Neuronal stem cell (in vitro differentiated cells): Measurements from ENCODE around the gene PPP2R5E.

Source experiments
- DNase-seq: peaks from one replicate; pipeline ENCODE4 v3.0.0-alpha.2; 2013; ENCODE audit warnings: low spot score
- H2AFZ ChIP-seq: one replicate; pipeline ENCODE4 v1.6.1; 2013; ENCODE audit warnings: mild to moderate bottlenecking, low read length, inconsistent platforms
- H2AK5ac ChIP-seq: 2 replicates; pipeline ENCODE4 v1.6.1; 2013; ENCODE audit warnings: low read depth, mild to moderate bottlenecking, inconsistent platforms, low read length, moderate library complexity, mixed read lengths
- H2BK120ac ChIP-seq: 2 replicates; pipeline ENCODE4 v1.6.1; 2013; ENCODE audit warnings: low read depth, mild to moderate bottlenecking, inconsistent platforms, low read length, moderate library complexity, mixed read lengths
- H2BK12ac ChIP-seq: one replicate; pipeline ENCODE4 v1.6.1; 2013; ENCODE audit warnings: low read length, inconsistent platforms
- H2BK15ac ChIP-seq: 2 replicates; pipeline ENCODE4 v1.6.1; 2013; ENCODE audit warnings: mild to moderate bottlenecking, low read length, inconsistent platforms, mixed read lengths
- H2BK5ac ChIP-seq: one replicate; pipeline ENCODE4 v1.6.1; 2013; ENCODE audit warnings: inconsistent platforms, mild to moderate bottlenecking, low read length, moderate library complexity
- H3K14ac ChIP-seq: one replicate; pipeline ENCODE4 v1.6.1; 2013; ENCODE audit warnings: low read length, inconsistent platforms
- H3K18ac ChIP-seq: 2 replicates; pipeline ENCODE4 v1.6.1; 2013; ENCODE audit warnings: low read length, inconsistent platforms
- H3K23ac ChIP-seq: 2 replicates; pipeline ENCODE4 v1.6.1; 2013; ENCODE audit warnings: low read depth, mild to moderate bottlenecking, mixed read lengths, low read length, inconsistent platforms; ENCODE audit not compliant: poor library complexity
- H3K27ac ChIP-seq: replicated peaks from 3 replicates; pipeline ENCODE4 v1.5.1; 2013; ENCODE audit warnings: low read length, inconsistent platforms
- H3K27me3 ChIP-seq, 3 experiments: 2 replicates each; pipeline ENCODE4 v1.6.1; 2013; ENCODE audit warnings: low read length in 3 of 3, mild to moderate bottlenecking in 2 of 3, inconsistent platforms in 1 of 3, low read depth in 1 of 3, mixed read lengths in 1 of 3, moderate library complexity in 1 of 3; ENCODE audit not compliant: control insufficient read depth in 3 of 3, insufficient read depth in 3 of 3
- H3K36me3 ChIP-seq, 2 donors: replicated peaks in 1 of 2; 2 replicates each; pipeline ENCODE4 v1.6.1; 2013; ENCODE audit warnings: low read length in 2 of 2; ENCODE audit not compliant: control insufficient read depth in 2 of 2, insufficient read depth in 2 of 2
- H3K4ac ChIP-seq: 2 replicates; pipeline ENCODE4 v1.6.1; 2013; ENCODE audit warnings: inconsistent platforms, mild to moderate bottlenecking, low read length, moderate library complexity
- H3K4me1 ChIP-seq, 2 donors: 1 replicate in 1 of 2; 2 replicates in 1 of 2; pipeline ENCODE4 v1.6.1; 2013; ENCODE audit warnings: low read length in 2 of 2, low read depth in 1 of 2; ENCODE audit not compliant: control insufficient read depth in 2 of 2, insufficient read depth in 1 of 2
- H3K4me2 ChIP-seq: one replicate; pipeline ENCODE4 v1.6.1; 2013; ENCODE audit warnings: mild to moderate bottlenecking, low read length, inconsistent platforms; ENCODE audit not compliant: insufficient read depth, poor library complexity, severe bottlenecking
- H3K4me3 ChIP-seq, 2 donors: 2 replicates each; pipeline ENCODE4 v1.5.1; 2013; ENCODE audit warnings: low read length in 2 of 2, mild to moderate bottlenecking in 2 of 2, inconsistent platforms in 1 of 2, moderate library complexity in 1 of 2
- H3K79me1 ChIP-seq: one replicate; pipeline ENCODE4 v1.6.1; 2013; ENCODE audit warnings: low read depth, mild to moderate bottlenecking, inconsistent platforms, low read length, moderate library complexity
- H3K9ac ChIP-seq: one replicate; pipeline ENCODE4 v1.6.1; 2013; ENCODE audit warnings: mild to moderate bottlenecking, low read depth, low read length, inconsistent platforms; ENCODE audit not compliant: poor library complexity
- H3K9me3 ChIP-seq, 2 donors: replicated peaks in 1 of 2; 2 replicates each; pipeline versions ENCODE3 to v1.6.1; 2013; ENCODE audit warnings: low read length in 2 of 2, mild to moderate bottlenecking in 2 of 2, inconsistent platforms in 1 of 2, low read depth in 1 of 2, mixed read lengths in 1 of 2, moderate library complexity in 1 of 2; ENCODE audit not compliant: control insufficient read depth in 2 of 2, insufficient read depth in 1 of 2
- H4K8ac ChIP-seq: one replicate; pipeline ENCODE4 v1.6.1; 2013; ENCODE audit warnings: low read depth, mild to moderate bottlenecking, inconsistent platforms, low read length, moderate library complexity
- H4K91ac ChIP-seq: one replicate; pipeline ENCODE4 v1.6.1; 2013; ENCODE audit warnings: low read length, low read depth, mild to moderate bottlenecking, inconsistent platforms; ENCODE audit not compliant: poor library complexity
- WGBS, 2 donors: extraction: QIAGEN DNeasy Blood & Tissue Kit; methylation state at CpG; one replicate each; pipeline ENCODE4 v1.1.7; 2013; ENCODE audit warnings: missing lambda C conversion rate in 2 of 2, mixed read lengths in 1 of 2; ENCODE audit not compliant: insufficient read length in 2 of 2, insufficient replicate concordance in 1 of 2; ENCODE audit errors: extremely low coverage in 2 of 2; 5-methylcytosine and 5-hydroxymethylcytosine counted together

The PPP2R5E gene

DNA sequence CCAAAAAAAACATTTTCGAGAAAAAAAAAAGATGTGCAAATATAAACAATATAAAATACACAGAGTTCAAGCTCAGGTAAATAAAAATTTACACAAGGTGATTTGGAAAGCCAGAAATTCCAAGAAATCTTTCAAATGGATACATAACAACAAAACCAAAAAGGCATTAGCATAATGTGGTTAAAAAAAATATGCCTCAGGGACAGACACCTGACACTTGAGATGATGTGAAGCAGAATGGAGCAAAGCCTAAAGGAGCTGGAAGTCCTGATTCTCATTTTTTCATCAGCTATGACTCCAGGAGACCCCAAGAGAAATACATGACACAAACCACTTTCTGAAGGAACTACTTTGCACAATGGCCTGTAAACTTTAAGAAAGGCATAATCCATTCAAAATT lies 98.6 kb downstream of the PPP2R5E start:
- Histone ChIP-seq H4K8ac (no peak overlapping the region), H3K79me1 (no peaks in the 10 kb centered on the region), H3K14ac (no peak overlapping the region), H3K9me3 (peaks cover 0 to 4% of the 10 kb centered on the region in 2 donors), H2AK5ac (no peak overlapping the region), H3K18ac (no peak overlapping the region), H3K23ac (no peak overlapping the region), H2AFZ (no peak overlapping the region), H4K91ac (no peak overlapping the region), H2BK12ac (no peak overlapping the region), H3K27ac (no peak overlapping the region), H3K9ac (no peak overlapping the region), H3K4me2 (no peak overlapping the region), H2BK5ac (no peak overlapping the region), H2BK120ac (no peak overlapping the region), H3K4ac (no peak overlapping the region), H3K27me3 (no peaks in the 10 kb centered on the region), H3K4me1 (peaks cover 0 to 2% of the 10 kb centered on the region in 2 donors), H3K36me3 (peaks cover 1 to 26% of the 10 kb centered on the region in 2 donors), H2BK15ac (no peak overlapping the region), H3K4me3 (no peak overlapping the region)
- no CpG with 5 or more reads among the region's 1 CpG for WGBS, 2 donors
- DNase-seq: no peak

DNA sequence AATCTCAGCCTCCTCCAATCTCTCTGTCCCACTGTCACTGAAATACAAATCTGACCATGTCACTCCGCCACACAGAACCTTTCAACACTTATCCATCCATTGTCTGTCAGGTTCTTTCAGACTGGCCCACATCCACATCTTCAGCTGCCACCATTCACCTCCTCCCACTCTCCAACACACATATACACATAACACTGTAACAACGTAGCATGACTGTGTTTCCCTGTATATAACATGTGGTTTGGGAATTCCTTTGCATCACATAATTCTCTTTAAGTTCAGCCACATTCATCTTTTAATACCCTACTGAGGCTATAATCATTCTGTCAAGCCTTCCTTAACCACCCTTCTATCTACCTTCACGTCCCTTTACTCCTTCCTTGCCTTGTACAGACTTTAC lies 99.2 kb downstream of the PPP2R5E start:
- WGBS, 2 donors: 100% methylated on average over 1 of the region's 3 CpGs
- H3K4me3 ChIP-seq: no peak overlapping the region
- H3K14ac ChIP-seq: no peak overlapping the region
- H2BK12ac ChIP-seq: no peak overlapping the region
- no peak overlapping the region for H3K9ac ChIP-seq
- H3K27me3 ChIP-seq: no peaks in the 10 kb centered on the region
- H3K18ac ChIP-seq: no peak overlapping the region
- no peak overlapping the region for H4K91ac ChIP-seq
- H2BK15ac ChIP-seq: no peak overlapping the region
- H3K9me3 ChIP-seq: peaks cover 0 to 4% of the 10 kb centered on the region in 2 donors
- no peaks in the 10 kb centered on the region for H3K79me1 ChIP-seq
- no peak overlapping the region for H3K4me2 ChIP-seq
- H4K8ac ChIP-seq: no peak overlapping the region
- H3K4me1 ChIP-seq: peaks cover 0 to 2% of the 10 kb centered on the region in 2 donors
- no peak overlapping the region for H3K4ac ChIP-seq
- H2AK5ac ChIP-seq: no peak overlapping the region
- H2BK5ac ChIP-seq: no peak overlapping the region
- H2AFZ ChIP-seq: no peak overlapping the region
- no peak overlapping the region for H3K23ac ChIP-seq
- H3K36me3 ChIP-seq: peaks cover 1 to 25% of the 10 kb centered on the region in 2 donors
- H2BK120ac ChIP-seq: no peak overlapping the region
- H3K27ac ChIP-seq: no peak overlapping the region
- no peak for DNase-seq

DNA sequence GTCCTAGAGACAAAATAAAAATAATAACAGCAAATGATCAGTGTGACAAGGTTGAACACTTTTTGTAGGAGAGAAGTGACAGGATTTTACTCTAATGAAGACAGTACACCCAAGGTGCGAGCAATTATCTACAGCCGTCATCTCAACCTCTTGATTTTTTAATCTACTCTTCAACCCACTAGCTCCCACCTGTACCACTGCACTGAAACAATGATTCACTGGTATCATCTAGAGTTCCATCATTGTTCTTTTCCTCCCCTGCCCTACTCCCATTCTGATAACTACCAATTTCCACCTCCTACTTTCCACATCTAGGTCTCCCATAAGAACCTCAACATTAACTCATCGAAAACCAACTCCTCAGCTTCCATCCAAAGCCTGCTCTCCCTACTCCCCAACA lies 99.8 kb downstream of the PPP2R5E start:
- H2AK5ac ChIP-seq: no peak overlapping the region
- no peak overlapping the region for H3K4me3 ChIP-seq
- no peak overlapping the region for H4K8ac ChIP-seq
- no peaks in the 10 kb centered on the region for H3K27me3 ChIP-seq
- peaks cover 0 to 2% of the 10 kb centered on the region in 2 donors for H3K4me1 ChIP-seq
- H3K4ac ChIP-seq: no peak overlapping the region
- no peak overlapping the region for H2AFZ ChIP-seq
- no peak overlapping the region for H3K27ac ChIP-seq
- peaks cover 1 to 25% of the 10 kb centered on the region in 2 donors for H3K36me3 ChIP-seq
- H2BK15ac ChIP-seq: no peak overlapping the region
- no peak overlapping the region for H3K14ac ChIP-seq
- DNase-seq: no peak
- H3K9me3 ChIP-seq: peaks cover 0 to 4% of the 10 kb centered on the region in 2 donors
- no peak overlapping the region for H3K9ac ChIP-seq
- H3K4me2 ChIP-seq: no peak overlapping the region
- H3K23ac ChIP-seq: no peak overlapping the region
- no peak overlapping the region for H2BK120ac ChIP-seq
- H3K79me1 ChIP-seq: no peaks in the 10 kb centered on the region
- H2BK12ac ChIP-seq: no peak overlapping the region
- no peak overlapping the region for H4K91ac ChIP-seq
- no peak overlapping the region for H3K18ac ChIP-seq
- WGBS, 2 donors: 100% methylated on average over 1 of the region's 3 CpGs; no CpG with 5 or more reads in 1 of the 2 donors
- H2BK5ac ChIP-seq: no peak overlapping the region

DNA sequence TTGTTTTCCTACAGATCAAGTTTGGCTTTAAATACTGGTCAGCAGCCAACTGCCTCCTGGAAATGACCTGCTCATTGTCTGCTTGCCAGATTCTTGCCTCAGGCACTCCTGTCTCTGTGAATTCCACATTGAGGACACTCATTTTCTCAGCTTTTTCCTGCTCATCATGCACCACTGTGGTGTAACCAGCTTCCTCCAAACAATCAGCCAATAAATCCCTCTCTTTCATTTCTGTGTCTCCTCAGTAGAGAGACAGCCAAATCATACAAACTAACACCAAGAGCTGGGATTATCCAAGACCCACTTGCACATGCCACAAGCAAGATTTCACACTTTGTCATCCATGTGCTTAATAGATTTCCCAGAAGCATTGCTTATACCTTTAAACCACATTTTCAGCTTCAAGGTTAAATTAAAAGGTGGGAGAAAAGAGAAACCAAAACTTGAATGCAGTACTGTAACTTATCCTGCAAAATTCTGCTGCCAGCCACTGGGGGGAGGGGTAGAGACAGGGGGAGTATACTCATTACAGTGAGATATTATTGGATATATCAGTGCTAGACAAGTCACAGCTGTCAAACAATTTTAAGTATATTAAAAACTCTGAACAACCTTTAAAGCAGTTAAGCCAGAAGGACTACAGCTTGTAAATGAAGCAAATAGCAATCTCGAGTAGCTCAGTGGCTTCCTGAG lies 105.0 kb downstream of the PPP2R5E start:
- H2BK120ac ChIP-seq: no peak overlapping the region
- DNase-seq: no peak
- no peak overlapping the region for H3K9ac ChIP-seq
- peaks cover 0 to 7% of the 10 kb centered on the region in 2 donors for H3K4me1 ChIP-seq
- H3K27me3 ChIP-seq: no peaks in the 10 kb centered on the region
- H3K36me3 ChIP-seq: peaks cover 0 to 8% of the 10 kb centered on the region in 2 donors
- no peak overlapping the region for H2AFZ ChIP-seq
- H4K91ac ChIP-seq: no peak overlapping the region
- no peaks in the 10 kb centered on the region for H3K79me1 ChIP-seq
- no peak overlapping the region for H2BK15ac ChIP-seq
- H2BK12ac ChIP-seq: no peak overlapping the region
- H3K27ac ChIP-seq: no peak overlapping the region
- H3K18ac ChIP-seq: no peak overlapping the region
- H3K23ac ChIP-seq: no peak overlapping the region
- H3K4me2 ChIP-seq: no peak overlapping the region
- no peak overlapping the region for H3K4ac ChIP-seq
- H2AK5ac ChIP-seq: no peak overlapping the region
- no peak overlapping the region for H4K8ac ChIP-seq
- WGBS, 2 donors: no CpG with 5 or more reads among the region's 1 CpG
- no peak overlapping the region for H3K4me3 ChIP-seq
- no peak overlapping the region for H3K14ac ChIP-seq
- H2BK5ac ChIP-seq: no peak overlapping the region
- peaks cover 0 to 2% of the 10 kb centered on the region in 2 donors for H3K9me3 ChIP-seq
